ENCODE data around the gene ARMC12. TPM values are rescaled to one million over a fixed set of nuclear protein-coding genes. Genes with fewer than 3 reads are reported as not detected.

ARMC12 gene
- total and polyA plus RNA-seq, 2 experiments from 2014 or later, result 0.83 to 3.2 TPM

- Histone ChIP-seq H4K20me1 (ENCODE audit: insufficient read depth, poor library complexity, severe bottlenecking) (no peaks in the 10 kb centered on the region), H3K4me2 (peak overlapping the region; percentile 74), H3K79me2 (no peaks in the 10 kb centered on the region), H3K4me1 (ENCODE audit: insufficient read depth) (peaks cover 37% of the 10 kb centered on the region), H3K9me3 (ENCODE audit: low read depth) (no peaks in the 10 kb centered on the region), H3K9me2 (replicated peaks; ENCODE audit: insufficient read depth) (no peaks in the 10 kb centered on the region), H3K27ac (peak overlapping the region; percentile 91), H2AFZ (no peak overlapping the region), H3K27me3 (no peaks in the 10 kb centered on the region), H3K4me3 (no peak overlapping the region), H3K36me3 (replicated peaks; ENCODE audit: insufficient read depth, low read depth) (no peaks in the 10 kb centered on the region)
- TF ChIP-seq EZH2phosphoT487 (IDR thresholded peaks at IDR 0.05; ENCODE audit: low read depth, severe bottlenecking, unreplicated experiment), result no peak
- TF ChIP-seq EZH2 (IDR thresholded peaks at IDR 0.05; ENCODE audit: borderline replicate concordance), result no peak
- no peak for TF ChIP-seq CTCF (IDR thresholded peaks at IDR 0.05; ENCODE audit: poor library complexity)
- no peak for DNase-seq (ENCODE audit: low spot score)
- 81% methylated on average over 19 of the region's 19 CpGs for WGBS (ENCODE audit: low lambda C conversion rate, missing lambda C conversion rate)
Observed at GRCh38 chr6:35717449-35718374, 19.1 kb upstream of the ARMC12 start.

GRCh38 chr6:35718375-35718736 lies 18.5 kb upstream of the ARMC12 start:
- TF ChIP-seq CTCF (IDR thresholded peaks at IDR 0.05; ENCODE audit: poor library complexity), result no peak
- no peak for TF ChIP-seq EZH2phosphoT487 (IDR thresholded peaks at IDR 0.05; ENCODE audit: low read depth, severe bottlenecking, unreplicated experiment)
- no peak for TF ChIP-seq EZH2 (IDR thresholded peaks at IDR 0.05; ENCODE audit: borderline replicate concordance)
- H3K4me3 ChIP-seq, result no peak overlapping the region
- no peaks in the 10 kb centered on the region for H3K36me3 ChIP-seq (replicated peaks; ENCODE audit: insufficient read depth, low read depth)
- H3K27ac ChIP-seq, result peak overlapping the region; percentile 91
- no peaks in the 10 kb centered on the region for H3K79me2 ChIP-seq
- H3K4me2 ChIP-seq, result peak overlapping the region; percentile 74
- no peaks in the 10 kb centered on the region for H3K9me2 ChIP-seq (replicated peaks; ENCODE audit: insufficient read depth)
- no peak overlapping the region for H2AFZ ChIP-seq
- no peak for DNase-seq (ENCODE audit: low spot score)
- WGBS (ENCODE audit: low lambda C conversion rate, missing lambda C conversion rate), result 87% methylated on average over 4 of the region's 4 CpGs
- H4K20me1 ChIP-seq (ENCODE audit: insufficient read depth, poor library complexity, severe bottlenecking), result no peaks in the 10 kb centered on the region
- H3K9me3 ChIP-seq (ENCODE audit: low read depth), result no peaks in the 10 kb centered on the region
- H3K4me1 ChIP-seq (ENCODE audit: insufficient read depth), result peaks cover 40% of the 10 kb centered on the region
- no peaks in the 10 kb centered on the region for H3K27me3 ChIP-seq

- H3K9me2 ChIP-seq (replicated peaks; ENCODE audit: insufficient read depth), result no peaks in the 10 kb centered on the region
- no peak overlapping the region for H3K4me3 ChIP-seq
- no peaks in the 10 kb centered on the region for H3K79me2 ChIP-seq
- peaks cover 46% of the 10 kb centered on the region for H3K4me1 ChIP-seq (ENCODE audit: insufficient read depth)
- H3K4me2 ChIP-seq, result peak overlapping the region; percentile 74
- TF ChIP-seq EZH2 (IDR thresholded peaks at IDR 0.05; ENCODE audit: borderline replicate concordance) (no peak), CTCF (IDR thresholded peaks at IDR 0.05; ENCODE audit: poor library complexity) (no peak), EZH2phosphoT487 (IDR thresholded peaks at IDR 0.05; ENCODE audit: low read depth, severe bottlenecking, unreplicated experiment) (no peak)
- H2AFZ ChIP-seq, result no peak overlapping the region
- no peaks in the 10 kb centered on the region for H3K36me3 ChIP-seq (replicated peaks; ENCODE audit: insufficient read depth, low read depth)
- H3K27ac ChIP-seq, result peak overlapping the region; percentile 91
- H3K9me3 ChIP-seq (ENCODE audit: low read depth), result no peaks in the 10 kb centered on the region
- DNase-seq (ENCODE audit: low spot score), result no peak
- H3K27me3 ChIP-seq, result no peaks in the 10 kb centered on the region
- WGBS (ENCODE audit: low lambda C conversion rate, missing lambda C conversion rate), result 52% methylated on average over 2 of the region's 2 CpGs
- H4K20me1 ChIP-seq (ENCODE audit: insufficient read depth, poor library complexity, severe bottlenecking), result no peaks in the 10 kb centered on the region
Observed at GRCh38 chr6:35718911-35719381, 17.9 kb upstream of the ARMC12 start.

All from hepatocyte (in vitro differentiated cells).